Dermis lymphatic vessel endothelial cell (primary cell): Measurements from ENCODE around the gene DDX24. TPM values are rescaled to one million over a fixed set of nuclear protein-coding genes. Genes with fewer than 3 reads are reported as not detected.

Experiments
- total RNA-seq: library from RNA; depleted of rRNA; stranded (reverse); fragments of >200 nt; gene quantifications from 2 replicates; pipeline ENCODE4 v1.2.1, GENCODE V29; 2014

The DDX24 gene, protein sequence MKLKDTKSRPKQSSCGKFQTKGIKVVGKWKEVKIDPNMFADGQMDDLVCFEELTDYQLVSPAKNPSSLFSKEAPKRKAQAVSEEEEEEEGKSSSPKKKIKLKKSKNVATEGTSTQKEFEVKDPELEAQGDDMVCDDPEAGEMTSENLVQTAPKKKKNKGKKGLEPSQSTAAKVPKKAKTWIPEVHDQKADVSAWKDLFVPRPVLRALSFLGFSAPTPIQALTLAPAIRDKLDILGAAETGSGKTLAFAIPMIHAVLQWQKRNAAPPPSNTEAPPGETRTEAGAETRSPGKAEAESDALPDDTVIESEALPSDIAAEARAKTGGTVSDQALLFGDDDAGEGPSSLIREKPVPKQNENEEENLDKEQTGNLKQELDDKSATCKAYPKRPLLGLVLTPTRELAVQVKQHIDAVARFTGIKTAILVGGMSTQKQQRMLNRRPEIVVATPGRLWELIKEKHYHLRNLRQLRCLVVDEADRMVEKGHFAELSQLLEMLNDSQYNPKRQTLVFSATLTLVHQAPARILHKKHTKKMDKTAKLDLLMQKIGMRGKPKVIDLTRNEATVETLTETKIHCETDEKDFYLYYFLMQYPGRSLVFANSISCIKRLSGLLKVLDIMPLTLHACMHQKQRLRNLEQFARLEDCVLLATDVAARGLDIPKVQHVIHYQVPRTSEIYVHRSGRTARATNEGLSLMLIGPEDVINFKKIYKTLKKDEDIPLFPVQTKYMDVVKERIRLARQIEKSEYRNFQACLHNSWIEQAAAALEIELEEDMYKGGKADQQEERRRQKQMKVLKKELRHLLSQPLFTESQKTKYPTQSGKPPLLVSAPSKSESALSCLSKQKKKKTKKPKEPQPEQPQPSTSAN
- 75.4 and 103 TPM in 2 replicates for total RNA-seq

DNA sequence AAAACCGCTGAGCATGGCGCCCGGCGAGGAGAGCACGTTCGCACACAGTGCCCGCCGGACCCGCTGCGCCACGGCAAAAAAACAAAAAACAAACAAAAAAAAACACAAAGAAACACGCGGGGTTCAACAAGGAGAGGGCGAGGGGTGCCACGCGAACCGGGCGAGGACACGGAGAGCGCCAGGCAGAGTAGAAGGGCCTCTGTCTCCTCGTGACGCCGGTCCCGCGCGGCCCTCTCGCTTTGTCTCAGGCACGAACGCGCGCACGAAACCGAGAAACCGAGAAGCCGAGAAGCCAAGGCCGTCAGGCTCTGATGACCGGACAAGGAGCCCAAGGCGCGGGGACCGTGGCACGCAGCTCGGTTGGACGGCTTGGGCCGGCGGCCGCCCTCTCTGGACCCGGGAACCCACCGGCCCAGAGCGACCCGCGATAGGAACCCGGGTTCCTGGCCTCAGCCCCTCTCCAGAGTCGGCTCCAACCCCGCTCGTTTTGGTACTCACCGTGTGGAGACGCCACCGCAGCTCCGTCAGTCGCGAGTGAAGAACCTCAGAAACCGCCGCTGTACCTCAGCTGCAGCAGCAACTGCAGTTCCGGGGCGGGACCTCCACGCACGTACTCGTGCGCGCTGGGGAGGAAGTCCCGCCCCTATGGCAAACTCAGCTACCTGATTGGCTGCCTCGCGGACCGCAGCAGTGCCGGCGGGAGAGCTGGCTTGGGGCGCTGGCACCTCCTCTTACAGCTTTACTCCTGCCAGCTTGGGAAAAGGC is at the start of gene DDX24, which contains the start of gene IFI27L1:
Gene DDX24, minus strand, starts transcription at position 582 of the 765 bp plus-strand sequence. CDS start 1,460 bp downstream, outside the sequence.
Gene IFI27L1, plus strand, starts transcription at position 690 of the 765 bp plus-strand sequence. CDS start 15,628 bp downstream, outside the sequence.

DNA sequence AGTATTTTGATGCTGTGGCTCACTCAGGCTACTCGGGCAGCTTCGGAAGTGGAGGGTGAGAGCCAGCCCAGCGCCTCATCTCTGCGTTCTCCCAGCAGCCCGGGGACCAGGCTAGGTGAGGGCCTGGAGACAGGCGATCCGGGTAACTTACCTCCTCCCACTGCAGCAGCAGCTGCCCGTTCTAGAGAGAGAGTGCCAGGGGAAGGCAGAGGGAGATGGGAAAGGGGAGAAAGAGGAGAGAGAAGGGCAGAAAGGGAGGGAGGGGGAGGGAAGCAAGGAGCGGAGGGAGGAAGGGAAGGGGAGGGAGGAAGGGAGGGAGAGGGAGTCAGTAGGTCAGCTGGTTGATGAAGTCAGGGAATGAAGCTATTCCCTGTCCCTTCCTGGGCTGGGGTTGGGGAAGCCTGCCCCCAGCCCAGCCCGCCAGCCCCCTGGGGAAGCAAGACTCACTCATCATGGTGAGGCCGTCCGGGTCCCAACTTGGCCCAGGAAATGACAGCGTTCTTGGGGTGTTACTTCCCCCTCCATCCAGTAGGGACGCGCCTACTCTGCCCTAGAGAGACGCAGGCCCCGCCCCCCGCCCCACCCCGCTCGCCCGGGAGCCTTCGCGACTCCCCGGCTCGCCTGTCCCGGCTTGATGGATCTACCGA is 48.2 kb upstream of the DDX24 start, which contains the start of gene IFI27L2:
Gene IFI27L2, minus strand, starts transcription at position 494 of the 647 bp plus-strand sequence. Its CDS starts 40 bp downstream, at position 454.

DNA sequence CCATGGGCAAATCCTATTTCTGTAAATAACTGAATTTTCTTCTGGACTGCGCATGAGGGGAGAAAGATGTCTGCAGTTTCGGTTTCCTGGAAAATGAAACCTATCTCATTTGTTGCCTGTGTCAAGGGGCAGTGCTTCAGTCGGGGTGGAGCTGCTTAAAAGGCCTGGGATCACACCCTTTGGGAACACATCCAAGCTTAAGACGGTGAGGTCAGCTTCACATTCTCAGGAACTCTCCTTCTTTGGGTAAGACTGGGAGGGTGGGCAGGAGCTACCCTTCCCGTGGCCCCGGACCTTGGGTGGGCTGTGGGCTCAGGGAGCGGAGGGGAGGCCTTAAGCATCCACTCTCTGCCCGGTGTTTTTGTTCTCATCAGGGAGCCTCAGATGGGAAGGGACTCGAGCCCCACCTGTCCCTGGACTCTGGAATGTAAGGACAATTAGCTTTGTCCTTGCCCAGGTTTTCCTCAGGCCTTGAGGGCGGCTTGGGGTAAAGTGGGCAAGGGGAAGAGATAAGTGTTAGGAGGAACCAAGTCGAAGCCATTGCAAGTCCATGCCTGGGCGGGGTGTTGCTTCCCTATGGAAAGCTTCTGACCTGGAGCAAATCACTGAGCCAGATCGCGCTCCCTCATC is 29.7 kb upstream of the DDX24 start, which contains the start of gene IFI27:
Gene IFI27, plus strand, starts transcription at position 185 of the 630 bp plus-strand sequence.

DNA sequence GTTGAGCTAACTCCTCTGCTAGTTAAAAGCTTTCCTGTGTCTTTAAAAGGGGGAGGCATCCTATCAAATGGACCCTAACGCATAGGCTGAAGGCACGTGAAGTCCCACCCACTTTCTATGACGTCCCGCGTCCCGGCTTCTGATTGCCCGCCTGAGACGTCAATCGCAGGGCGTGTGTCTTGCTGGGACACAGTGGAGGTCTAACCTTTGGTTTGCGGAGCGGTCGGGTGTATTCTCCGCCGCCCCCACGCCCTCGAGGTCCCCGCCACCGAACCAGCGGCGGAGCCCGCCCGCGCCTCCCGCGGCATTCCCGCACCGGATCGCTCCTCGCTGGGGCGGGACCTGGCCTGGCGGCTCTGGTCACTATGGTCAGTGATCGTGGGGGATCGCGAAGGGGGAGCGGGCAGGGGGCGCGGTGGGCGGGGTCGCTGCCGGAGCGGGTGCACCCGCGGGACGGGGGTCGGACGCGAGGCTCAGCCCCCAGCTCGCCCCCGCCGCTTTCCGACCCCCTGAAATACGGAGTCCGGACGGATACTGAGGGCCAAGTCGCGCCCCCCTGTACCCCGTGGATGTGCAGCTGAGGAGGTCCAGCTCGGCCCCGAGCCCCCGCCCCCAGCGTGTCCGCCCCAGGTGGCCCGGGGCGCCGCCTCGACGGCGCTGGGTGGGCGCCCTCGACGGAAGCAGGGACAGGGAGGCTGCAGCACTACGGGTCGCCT is 54.7 kb downstream of the DDX24 start, which contains the start of gene OTUB2:
Gene OTUB2, plus strand, starts transcription at position 168 of the 716 bp plus-strand sequence. Its CDS starts 198 bp downstream, at position 366.

Other genes with a start within 250 kb of the DDX24 start
- not detected in 2 replicates for gene FAM181A, start 153.9 kb downstream of the DDX24 start, total RNA-seq
- gene ASB2, start 104.6 kb downstream of the DDX24 start, total RNA-seq = not detected in 2 replicates
- gene CCDC197, start 83.9 kb downstream of the DDX24 start, total RNA-seq = not detected in 2 replicates
- 0.11 and 0.60 TPM in 2 replicates for gene OTUB2, start 54.9 kb downstream of the DDX24 start, total RNA-seq
- 8.3 and 11.6 TPM in 2 replicates for gene IFI27L1, start 108 bp upstream of the DDX24 start, total RNA-seq
- 2.2 and 4.7 TPM in 2 replicates for gene IFI27, start 29.5 kb upstream of the DDX24 start, total RNA-seq
- gene IFI27L2, start 48.4 kb upstream of the DDX24 start, total RNA-seq = 3.4 and 4.2 TPM in 2 replicates
- not detected in 2 replicates for gene PPP4R4, start 93.1 kb upstream of the DDX24 start, total RNA-seq
- gene SERPINA10, start 212.1 kb upstream of the DDX24 start, total RNA-seq = not detected in 2 replicates
- not detected in 2 replicates for gene SERPINA6, start 242.1 kb upstream of the DDX24 start, total RNA-seq